A673 (cell line): Measurements from ENCODE around the gene KCP. TPM values are rescaled to one million over a fixed set of nuclear protein-coding genes. Genes with fewer than 3 reads are reported as not detected.

ENCODE experiments used
- BruUV-seq: library from RNA; stranded (reverse); fragments of 400-500 nt; replicated peaks from 2 replicates; lab custom pipeline; 2021; lab: Mats Ljungman, UMichigan
- CTCF ChIA-PET: fragments of 300-600 bp; sonication (Branson Sonifier 250); formaldehyde crosslinking; loops from one replicate; lab custom pipeline; 2022; ENCODE audit warnings: antibody characterized with exemption; lab: Charles Lee
- POLR2A ChIA-PET: fragments of 300-600 bp; sonication (Branson Sonifier 250); formaldehyde crosslinking; loops from one replicate; lab custom pipeline; 2022; ENCODE audit warnings: antibody characterized with exemption; ENCODE audit not compliant: low non-redundant PET; lab: Charles Lee
- DNase-seq: peaks from one replicate; pipeline ENCODE4 v3.0.0-alpha.2; 2015; ENCODE audit warnings: low spot score
- H3K27ac ChIP-seq: fragments of 200-600 bp; sonication (generic); 2 replicates; pipeline ENCODE4 v1.5.1; 2016; ENCODE audit warnings: mixed run types, low read depth, mild to moderate bottlenecking, mixed read lengths, antibody characterized with exemption, low read length; ENCODE audit not compliant: poor library complexity, severe bottlenecking
- H3K27me3 ChIP-seq: fragments of 200-600 bp; sonication (generic); replicated peaks from 2 replicates; pipeline ENCODE4 v1.6.1; 2017; ENCODE audit warnings: mixed run types, low read depth, mild to moderate bottlenecking, mixed read lengths, antibody characterized with exemption, low read length; ENCODE audit not compliant: insufficient read depth, poor library complexity
- H3K36me3 ChIP-seq: fragments of 200-600 bp; sonication (generic); 2 replicates; pipeline ENCODE4 v1.6.1; 2016; ENCODE audit warnings: mixed run types, mild to moderate bottlenecking, mixed read lengths, antibody characterized with exemption, low read length; ENCODE audit not compliant: insufficient read depth, poor library complexity, severe bottlenecking
- H3K4me1 ChIP-seq: fragments of 200-600 bp; sonication (generic); 2 replicates; pipeline ENCODE4 v1.6.1; 2017; ENCODE audit warnings: mixed run types, mild to moderate bottlenecking, mixed read lengths, antibody characterized with exemption, low read length; ENCODE audit not compliant: insufficient read depth, poor library complexity, severe bottlenecking
- H3K4me3 ChIP-seq: fragments of 200-600 bp; sonication (generic); 2 replicates; pipeline ENCODE4 v1.5.1; 2016; ENCODE audit warnings: low read depth, mixed run types, mild to moderate bottlenecking, mixed read lengths, low read length; ENCODE audit not compliant: poor library complexity, severe bottlenecking
- H3K9me3 ChIP-seq: fragments of 200-600 bp; sonication (generic); 2 replicates; pipeline ENCODE4 v1.6.1; 2016; ENCODE audit warnings: mixed run types, low read depth, mild to moderate bottlenecking, mixed read lengths, antibody characterized with exemption, low read length; ENCODE audit not compliant: poor library complexity, severe bottlenecking
- EZH2 ChIP-seq: fragments of 200-600 bp; sonication (generic); IDR thresholded peaks from 2 replicates; pipeline ENCODE4 v1.6.1; 2017; ENCODE audit warnings: borderline replicate concordance, low read depth, mild to moderate bottlenecking, mixed read lengths, antibody characterized with exemption, low read length; ENCODE audit not compliant: poor library complexity, severe bottlenecking
- intact Hi-C: fragments of 100-400 bp; cut with micrococcal nuclease; formaldehyde crosslinking; loops from one replicate; pipeline ENCODE4 v1.10.0; 2022; ENCODE audit not compliant: unreplicated experiment
- total RNA-seq: library from RNA; stranded (reverse); gene quantifications from 2 replicates; pipeline ENCODE4 v1.2.3, GENCODE V29; 2021
- TF ChIP-seq, protein P1 (sequence below): fragments of 300-800, 200-600 bp; sonication (generic); conservative IDR thresholded peaks from 2 replicates; pipeline ENCODE4 v1.5.1; 2017; ENCODE audit warnings: low read depth, mild to moderate bottlenecking, antibody characterized with exemption, low read length, moderate library complexity, mixed read lengths

KCP gene
- total RNA-seq, 1 experiment from 2014 or later, result not detected

DNA sequence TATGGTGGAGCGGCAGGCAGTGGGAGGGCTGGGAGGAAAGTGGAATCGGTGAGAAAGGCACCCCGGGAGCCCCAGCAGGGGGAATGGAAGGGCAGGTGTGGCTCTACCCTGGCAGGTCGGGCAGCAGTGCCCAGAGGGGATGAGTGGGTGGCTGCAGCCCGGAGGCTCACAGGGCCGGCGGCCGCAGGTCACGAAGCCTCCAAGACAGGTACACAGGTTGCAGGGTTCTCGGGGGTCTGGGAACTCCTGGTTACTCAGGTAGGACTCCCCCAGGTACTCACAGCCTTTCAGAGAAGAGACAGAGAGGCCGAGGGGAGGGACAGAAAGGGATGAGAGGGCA, 21.8 kb downstream of the KCP start:
- no peaks in the 10 kb centered on the region for H3K36me3 ChIP-seq
- no peak for TF ChIP-seq EZH2
- TF ChIP-seq, protein P1, sequence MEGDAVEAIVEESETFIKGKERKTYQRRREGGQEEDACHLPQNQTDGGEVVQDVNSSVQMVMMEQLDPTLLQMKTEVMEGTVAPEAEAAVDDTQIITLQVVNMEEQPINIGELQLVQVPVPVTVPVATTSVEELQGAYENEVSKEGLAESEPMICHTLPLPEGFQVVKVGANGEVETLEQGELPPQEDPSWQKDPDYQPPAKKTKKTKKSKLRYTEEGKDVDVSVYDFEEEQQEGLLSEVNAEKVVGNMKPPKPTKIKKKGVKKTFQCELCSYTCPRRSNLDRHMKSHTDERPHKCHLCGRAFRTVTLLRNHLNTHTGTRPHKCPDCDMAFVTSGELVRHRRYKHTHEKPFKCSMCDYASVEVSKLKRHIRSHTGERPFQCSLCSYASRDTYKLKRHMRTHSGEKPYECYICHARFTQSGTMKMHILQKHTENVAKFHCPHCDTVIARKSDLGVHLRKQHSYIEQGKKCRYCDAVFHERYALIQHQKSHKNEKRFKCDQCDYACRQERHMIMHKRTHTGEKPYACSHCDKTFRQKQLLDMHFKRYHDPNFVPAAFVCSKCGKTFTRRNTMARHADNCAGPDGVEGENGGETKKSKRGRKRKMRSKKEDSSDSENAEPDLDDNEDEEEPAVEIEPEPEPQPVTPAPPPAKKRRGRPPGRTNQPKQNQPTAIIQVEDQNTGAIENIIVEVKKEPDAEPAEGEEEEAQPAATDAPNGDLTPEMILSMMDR, result no peak
- ChIA-PET CTCF (no interaction called here), POLR2A (no interaction called here)
- no peaks in the 10 kb centered on the region for H3K4me1 ChIP-seq
- no peaks in the 10 kb centered on the region for H3K9me3 ChIP-seq
- no peak overlapping the region for H3K4me3 ChIP-seq
- no peak overlapping the region for H3K27ac ChIP-seq
- no TSS peak for BruUV-seq
- intact Hi-C loops, result loop anchor here (10.0 kb wide), 1 partner anchor 94 kb away; the partner anchor contains the start of gene CCDC136
- no peak for DNase-seq
- H3K27me3 ChIP-seq, result peaks cover 21% of the 10 kb centered on the region

DNA sequence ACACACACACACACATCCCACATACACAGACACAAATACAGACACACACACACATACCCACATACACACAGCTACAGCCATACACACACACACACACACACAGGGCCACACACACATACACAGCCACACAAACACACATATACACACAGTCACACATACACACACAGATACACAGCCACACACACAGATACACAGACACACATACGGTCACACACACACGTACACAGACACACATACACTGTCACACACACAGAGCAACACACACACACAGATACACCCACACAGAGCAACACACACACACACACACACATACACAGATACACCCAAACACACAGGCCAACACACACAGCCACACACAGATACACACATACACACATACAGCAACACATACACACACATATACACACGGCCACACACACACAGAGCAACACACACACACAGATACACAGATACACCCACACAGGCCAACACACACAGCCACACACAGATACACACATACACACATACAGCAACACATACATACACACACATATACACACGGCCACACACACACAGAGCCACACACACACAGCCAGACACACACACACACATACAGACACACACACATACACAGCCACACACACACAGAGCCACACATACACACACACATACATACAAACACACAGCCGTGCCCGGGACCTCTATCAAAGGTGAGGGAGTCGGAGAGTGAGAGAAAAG, 22.3 kb downstream of the KCP start:
- Histone ChIP-seq H3K36me3 (no peaks in the 10 kb centered on the region), H3K27ac (no peak overlapping the region), H3K9me3 (no peaks in the 10 kb centered on the region), H3K4me1 (no peaks in the 10 kb centered on the region), H3K27me3 (peaks cover 21% of the 10 kb centered on the region), H3K4me3 (no peak overlapping the region)
- TF ChIP-seq, protein P1, result no peak
- no peak for TF ChIP-seq EZH2
- intact Hi-C loops, result loop anchor here (10.0 kb wide), 1 partner anchor 93 kb away; the partner anchor contains the start of gene CCDC136
- POLR2A ChIA-PET, result no interaction called here
- CTCF ChIA-PET, result no interaction called here
- DNase-seq, result no peak
- BruUV-seq, result no TSS peak

DNA sequence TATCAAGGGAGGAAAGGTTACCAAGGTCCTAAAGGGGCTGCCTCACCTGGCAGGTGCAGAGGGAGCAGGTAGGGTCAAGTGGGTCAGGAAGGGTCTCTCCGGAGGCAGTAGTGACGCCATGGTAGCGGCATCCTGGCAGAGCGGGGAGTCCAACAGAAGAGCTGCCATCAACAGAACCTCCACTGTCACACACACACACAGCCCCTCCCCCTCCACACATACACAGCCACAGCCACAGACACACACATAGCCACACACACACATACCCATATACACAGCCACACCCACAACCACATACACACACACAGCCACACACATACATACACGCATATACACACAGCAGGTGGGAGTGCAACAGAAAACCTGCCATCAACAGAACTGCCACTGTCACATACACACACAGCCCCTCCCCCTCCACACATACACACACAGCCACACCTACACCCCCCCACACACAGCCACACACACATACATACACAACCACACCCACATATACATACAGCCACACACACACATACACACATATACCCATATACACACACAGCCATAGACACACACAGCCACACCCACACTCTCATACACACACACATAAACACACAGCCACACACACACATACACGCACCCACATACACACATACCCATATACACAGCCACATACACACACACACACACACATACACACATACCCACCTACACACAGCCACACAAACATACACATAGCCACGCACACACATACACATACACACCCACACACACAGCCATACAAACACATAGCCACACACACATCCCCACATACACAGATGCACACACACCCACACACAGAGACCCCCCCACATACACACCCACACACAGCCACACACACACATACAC, 23.1 kb downstream of the KCP start:
- ChIA-PET POLR2A (no interaction called here), CTCF (no interaction called here)
- Histone ChIP-seq H3K4me3 (no peak overlapping the region), H3K9me3 (no peaks in the 10 kb centered on the region), H3K36me3 (no peaks in the 10 kb centered on the region), H3K27me3 (peaks cover 21% of the 10 kb centered on the region), H3K27ac (no peak overlapping the region), H3K4me1 (no peaks in the 10 kb centered on the region)
- no peak for DNase-seq
- intact Hi-C loops, result loop anchor here (10.0 kb wide), 1 partner anchor 93 kb away; the partner anchor contains the start of gene CCDC136
- TF ChIP-seq, protein P1, result no peak
- no peak for TF ChIP-seq EZH2
- BruUV-seq, result no TSS peak
